Measurements from ENCODE around the gene NSMCE1. TPM values are rescaled to one million over a fixed set of nuclear protein-coding genes. Genes with fewer than 3 reads are reported as not detected.

The NSMCE1 gene
- total and polyA plus RNA-seq, 2 of the 8 experiments (the other 6 are each of a cell fraction or from before 2014, with no cell fraction given) = 8.1 to 16.6 TPM

GRCh38 chr16:27245276-27246172 is 23.0 kb downstream of the NSMCE1 start (continued):
- TF ChIP-seq RBBP5 (IDR thresholded peaks at IDR 0.05; ENCODE audit: borderline replicate concordance, low read depth, low read length) = no peak
- TF ChIP-seq, protein P1, sequence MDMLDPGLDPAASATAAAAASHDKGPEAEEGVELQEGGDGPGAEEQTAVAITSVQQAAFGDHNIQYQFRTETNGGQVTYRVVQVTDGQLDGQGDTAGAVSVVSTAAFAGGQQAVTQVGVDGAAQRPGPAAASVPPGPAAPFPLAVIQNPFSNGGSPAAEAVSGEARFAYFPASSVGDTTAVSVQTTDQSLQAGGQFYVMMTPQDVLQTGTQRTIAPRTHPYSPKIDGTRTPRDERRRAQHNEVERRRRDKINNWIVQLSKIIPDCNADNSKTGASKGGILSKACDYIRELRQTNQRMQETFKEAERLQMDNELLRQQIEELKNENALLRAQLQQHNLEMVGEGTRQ (IDR thresholded peaks at IDR 0.05; ENCODE audit: low read length) = no peak
- TF ChIP-seq, protein P2, sequence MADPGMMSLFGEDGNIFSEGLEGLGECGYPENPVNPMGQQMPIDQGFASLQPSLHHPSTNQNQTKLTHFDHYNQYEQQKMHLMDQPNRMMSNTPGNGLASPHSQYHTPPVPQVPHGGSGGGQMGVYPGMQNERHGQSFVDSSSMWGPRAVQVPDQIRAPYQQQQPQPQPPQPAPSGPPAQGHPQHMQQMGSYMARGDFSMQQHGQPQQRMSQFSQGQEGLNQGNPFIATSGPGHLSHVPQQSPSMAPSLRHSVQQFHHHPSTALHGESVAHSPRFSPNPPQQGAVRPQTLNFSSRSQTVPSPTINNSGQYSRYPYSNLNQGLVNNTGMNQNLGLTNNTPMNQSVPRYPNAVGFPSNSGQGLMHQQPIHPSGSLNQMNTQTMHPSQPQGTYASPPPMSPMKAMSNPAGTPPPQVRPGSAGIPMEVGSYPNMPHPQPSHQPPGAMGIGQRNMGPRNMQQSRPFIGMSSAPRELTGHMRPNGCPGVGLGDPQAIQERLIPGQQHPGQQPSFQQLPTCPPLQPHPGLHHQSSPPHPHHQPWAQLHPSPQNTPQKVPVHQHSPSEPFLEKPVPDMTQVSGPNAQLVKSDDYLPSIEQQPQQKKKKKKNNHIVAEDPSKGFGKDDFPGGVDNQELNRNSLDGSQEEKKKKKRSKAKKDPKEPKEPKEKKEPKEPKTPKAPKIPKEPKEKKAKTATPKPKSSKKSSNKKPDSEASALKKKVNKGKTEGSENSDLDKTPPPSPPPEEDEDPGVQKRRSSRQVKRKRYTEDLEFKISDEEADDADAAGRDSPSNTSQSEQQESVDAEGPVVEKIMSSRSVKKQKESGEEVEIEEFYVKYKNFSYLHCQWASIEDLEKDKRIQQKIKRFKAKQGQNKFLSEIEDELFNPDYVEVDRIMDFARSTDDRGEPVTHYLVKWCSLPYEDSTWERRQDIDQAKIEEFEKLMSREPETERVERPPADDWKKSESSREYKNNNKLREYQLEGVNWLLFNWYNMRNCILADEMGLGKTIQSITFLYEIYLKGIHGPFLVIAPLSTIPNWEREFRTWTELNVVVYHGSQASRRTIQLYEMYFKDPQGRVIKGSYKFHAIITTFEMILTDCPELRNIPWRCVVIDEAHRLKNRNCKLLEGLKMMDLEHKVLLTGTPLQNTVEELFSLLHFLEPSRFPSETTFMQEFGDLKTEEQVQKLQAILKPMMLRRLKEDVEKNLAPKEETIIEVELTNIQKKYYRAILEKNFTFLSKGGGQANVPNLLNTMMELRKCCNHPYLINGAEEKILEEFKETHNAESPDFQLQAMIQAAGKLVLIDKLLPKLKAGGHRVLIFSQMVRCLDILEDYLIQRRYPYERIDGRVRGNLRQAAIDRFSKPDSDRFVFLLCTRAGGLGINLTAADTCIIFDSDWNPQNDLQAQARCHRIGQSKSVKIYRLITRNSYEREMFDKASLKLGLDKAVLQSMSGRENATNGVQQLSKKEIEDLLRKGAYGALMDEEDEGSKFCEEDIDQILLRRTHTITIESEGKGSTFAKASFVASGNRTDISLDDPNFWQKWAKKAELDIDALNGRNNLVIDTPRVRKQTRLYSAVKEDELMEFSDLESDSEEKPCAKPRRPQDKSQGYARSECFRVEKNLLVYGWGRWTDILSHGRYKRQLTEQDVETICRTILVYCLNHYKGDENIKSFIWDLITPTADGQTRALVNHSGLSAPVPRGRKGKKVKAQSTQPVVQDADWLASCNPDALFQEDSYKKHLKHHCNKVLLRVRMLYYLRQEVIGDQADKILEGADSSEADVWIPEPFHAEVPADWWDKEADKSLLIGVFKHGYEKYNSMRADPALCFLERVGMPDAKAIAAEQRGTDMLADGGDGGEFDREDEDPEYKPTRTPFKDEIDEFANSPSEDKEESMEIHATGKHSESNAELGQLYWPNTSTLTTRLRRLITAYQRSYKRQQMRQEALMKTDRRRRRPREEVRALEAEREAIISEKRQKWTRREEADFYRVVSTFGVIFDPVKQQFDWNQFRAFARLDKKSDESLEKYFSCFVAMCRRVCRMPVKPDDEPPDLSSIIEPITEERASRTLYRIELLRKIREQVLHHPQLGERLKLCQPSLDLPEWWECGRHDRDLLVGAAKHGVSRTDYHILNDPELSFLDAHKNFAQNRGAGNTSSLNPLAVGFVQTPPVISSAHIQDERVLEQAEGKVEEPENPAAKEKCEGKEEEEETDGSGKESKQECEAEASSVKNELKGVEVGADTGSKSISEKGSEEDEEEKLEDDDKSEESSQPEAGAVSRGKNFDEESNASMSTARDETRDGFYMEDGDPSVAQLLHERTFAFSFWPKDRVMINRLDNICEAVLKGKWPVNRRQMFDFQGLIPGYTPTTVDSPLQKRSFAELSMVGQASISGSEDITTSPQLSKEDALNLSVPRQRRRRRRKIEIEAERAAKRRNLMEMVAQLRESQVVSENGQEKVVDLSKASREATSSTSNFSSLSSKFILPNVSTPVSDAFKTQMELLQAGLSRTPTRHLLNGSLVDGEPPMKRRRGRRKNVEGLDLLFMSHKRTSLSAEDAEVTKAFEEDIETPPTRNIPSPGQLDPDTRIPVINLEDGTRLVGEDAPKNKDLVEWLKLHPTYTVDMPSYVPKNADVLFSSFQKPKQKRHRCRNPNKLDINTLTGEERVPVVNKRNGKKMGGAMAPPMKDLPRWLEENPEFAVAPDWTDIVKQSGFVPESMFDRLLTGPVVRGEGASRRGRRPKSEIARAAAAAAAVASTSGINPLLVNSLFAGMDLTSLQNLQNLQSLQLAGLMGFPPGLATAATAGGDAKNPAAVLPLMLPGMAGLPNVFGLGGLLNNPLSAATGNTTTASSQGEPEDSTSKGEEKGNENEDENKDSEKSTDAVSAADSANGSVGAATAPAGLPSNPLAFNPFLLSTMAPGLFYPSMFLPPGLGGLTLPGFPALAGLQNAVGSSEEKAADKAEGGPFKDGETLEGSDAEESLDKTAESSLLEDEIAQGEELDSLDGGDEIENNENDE (IDR thresholded peaks at IDR 0.05; ENCODE audit: insufficient replicate concordance, low read length) = no peak
- no peak for TF ChIP-seq CBX5 (IDR thresholded peaks at IDR 0.05; ENCODE audit: low read depth, low read length)
- no peak for TF ChIP-seq CBX8 (IDR thresholded peaks at IDR 0.05; ENCODE audit: borderline replicate concordance, low read depth, low read length)
- TF ChIP-seq JUND (IDR thresholded peaks at IDR 0.05; ENCODE audit: low read length) = no peak
- TF ChIP-seq SIN3A (conservative IDR thresholded peaks at IDR 0.05 in 1 of 2, IDR thresholded peaks at IDR 0.05 in 1 of 2; ENCODE audit: low read depth in 1 of 2, low read length in 2 of 2) = no peak

Data from H1 (cell line).